ENCODE data around the gene COPZ2. TPM values are rescaled to one million over a fixed set of nuclear protein-coding genes. Genes with fewer than 3 reads are reported as not detected.

Gene COPZ2
- total RNA-seq, 1 experiment from 2014 or later: 1.2 TPM

- Mint-ChIP-seq H3K4me3 (ENCODE audit: low read depth, unreplicated experiment) (no peak overlapping the region), H3K4me1 (ENCODE audit: low read depth, unreplicated experiment) (peaks cover 4% of the 10 kb centered on the region), H3K27me3 (ENCODE audit: unreplicated experiment) (no peaks in the 10 kb centered on the region), H3K36me3 (ENCODE audit: insufficient read depth, unreplicated experiment) (peaks cover 4% of the 10 kb centered on the region), H3K27ac (ENCODE audit: unreplicated experiment) (no peak overlapping the region), H3K9me3 (ENCODE audit: low read depth, unreplicated experiment) (no peaks in the 10 kb centered on the region)
- no peak for TF ChIP-seq CTCF (IDR thresholded peaks at IDR 0.05; ENCODE audit: unreplicated experiment)
- CTCF ChIA-PET: interaction anchor here (0.7 kb wide), 1 partner anchor 26 kb away, joined by 3 read pairs; the partner anchor contains the start of gene CDK5RAP3
- DNase-seq: no peak
- no TSS peak for BruUV-seq (replicated peaks)
- intact Hi-C loops (cut with micrococcal nuclease; ENCODE audit: unreplicated experiment): no loop called here
These were observed 41.4 kb downstream of the COPZ2 start for GRCh38 chr17:47996201-47996600.

- Mint-ChIP-seq H3K36me3 (ENCODE audit: insufficient read depth, unreplicated experiment) (peaks cover 4% of the 10 kb centered on the region), H3K27me3 (ENCODE audit: unreplicated experiment) (no peaks in the 10 kb centered on the region), H3K4me3 (ENCODE audit: low read depth, unreplicated experiment) (no peak overlapping the region), H3K9me3 (ENCODE audit: low read depth, unreplicated experiment) (no peaks in the 10 kb centered on the region), H3K27ac (ENCODE audit: unreplicated experiment) (no peak overlapping the region), H3K4me1 (ENCODE audit: low read depth, unreplicated experiment) (peaks cover 12% of the 10 kb centered on the region)
- no peak for TF ChIP-seq CTCF (IDR thresholded peaks at IDR 0.05; ENCODE audit: unreplicated experiment)
- intact Hi-C loops (cut with micrococcal nuclease; ENCODE audit: unreplicated experiment): no loop called here
- no TSS peak for BruUV-seq (replicated peaks)
- CTCF ChIA-PET: interaction anchor here (0.6 to 1.2 kb wide), 5 partner anchors 21 to 127 kb away, joined by 3 read pairs; partner anchors contain the start of gene CDK5RAP3
- no peak for DNase-seq
These were observed 42.2 kb downstream of the COPZ2 start for GRCh38 chr17:47995241-47995935.

GRCh38 chr17:47994724-47995123 is 42.9 kb downstream of the COPZ2 start:
- TF ChIP-seq CTCF (IDR thresholded peaks at IDR 0.05; ENCODE audit: unreplicated experiment): no peak
- Mint-ChIP-seq H3K4me3 (ENCODE audit: low read depth, unreplicated experiment) (no peak overlapping the region), H3K9me3 (ENCODE audit: low read depth, unreplicated experiment) (no peaks in the 10 kb centered on the region), H3K36me3 (ENCODE audit: insufficient read depth, unreplicated experiment) (peaks cover 1% of the 10 kb centered on the region), H3K4me1 (ENCODE audit: low read depth, unreplicated experiment) (peaks cover 12% of the 10 kb centered on the region), H3K27me3 (ENCODE audit: unreplicated experiment) (no peaks in the 10 kb centered on the region), H3K27ac (ENCODE audit: unreplicated experiment) (no peak overlapping the region)
- intact Hi-C loops (cut with micrococcal nuclease; ENCODE audit: unreplicated experiment): no loop called here
- CTCF ChIA-PET: interaction anchor here (0.8 to 1.2 kb wide), 2 partner anchors 24 to 45 kb away, joined by 3 read pairs; partner anchors contain the start of gene CDK5RAP3
- BruUV-seq (replicated peaks): no TSS peak
- no peak for DNase-seq

GRCh38 chr17:47993964-47994363 is 43.6 kb downstream of the COPZ2 start:
- intact Hi-C loops (cut with micrococcal nuclease; ENCODE audit: unreplicated experiment): no loop called here
- Mint-ChIP-seq H3K36me3 (ENCODE audit: insufficient read depth, unreplicated experiment) (no peaks in the 10 kb centered on the region), H3K4me3 (ENCODE audit: low read depth, unreplicated experiment) (no peak overlapping the region), H3K9me3 (ENCODE audit: low read depth, unreplicated experiment) (no peaks in the 10 kb centered on the region), H3K27me3 (ENCODE audit: unreplicated experiment) (no peaks in the 10 kb centered on the region), H3K27ac (ENCODE audit: unreplicated experiment) (no peak overlapping the region), H3K4me1 (ENCODE audit: low read depth, unreplicated experiment) (peaks cover 12% of the 10 kb centered on the region)
- DNase-seq: no peak
- CTCF ChIA-PET: interaction anchor here (0.5 to 1.2 kb wide), 3 partner anchors 23 to 62 kb away, joined by 3 to 4 read pairs (median 3); partner anchors contain the start of genes CDK5RAP3 and PRR15L
- no TSS peak for BruUV-seq (replicated peaks)
- no peak for TF ChIP-seq CTCF (IDR thresholded peaks at IDR 0.05; ENCODE audit: unreplicated experiment)

Measured in Calu3 (cell line).